Panc1 (cell line): ENCODE data around the gene MED12L. TPM values are rescaled to one million over a fixed set of nuclear protein-coding genes. Genes with fewer than 3 reads are reported as not detected.

Experiments used
- ATAC-seq: fragments of 200-7000 bp; cut with Tn5 transposase; 2 replicates; pipeline ENCODE4 v1.9.1; 2020; ENCODE audit warnings: mild to moderate bottlenecking, moderate library complexity
- BruUV-seq: library from RNA; stranded (reverse); fragments of 400-500 nt; replicated peaks from 2 replicates; lab custom pipeline; 2021; lab: Mats Ljungman, UMichigan
- CTCF ChIA-PET: fragments of 300-600 bp; sonication (Branson Sonifier 250); formaldehyde crosslinking; loops from one replicate; lab custom pipeline; 2022; ENCODE audit warnings: antibody characterized with exemption; lab: Charles Lee
- POLR2A ChIA-PET: fragments of 300-600 bp; sonication (Branson Sonifier 250); formaldehyde crosslinking; loops from one replicate; lab custom pipeline; 2022; ENCODE audit warnings: antibody characterized with exemption; lab: Charles Lee
- DNase-seq: peaks from one replicate; pipeline ENCODE4 v3.0.0-alpha.2; 2010; ENCODE audit warnings: low read depth, low spot score
- H3K27ac ChIP-seq: 2 replicates; pipeline ENCODE4 v1.5.1; 2011; ENCODE audit warnings: mild to moderate bottlenecking, low read length, inconsistent platforms
- H3K27me3 ChIP-seq: fragments of 200-500 bp; sonication (Bioruptor generic); 2 replicates; pipeline ENCODE4 v1.6.0; 2014; ENCODE audit warnings: low read length, inconsistent platforms; ENCODE audit not compliant: control insufficient read depth, insufficient read depth
- H3K36me3 ChIP-seq: fragments of 200-500 bp; sonication (Bioruptor generic); 2 replicates; pipeline ENCODE4 v1.5.1; 2014; ENCODE audit warnings: inconsistent platforms, mild to moderate bottlenecking, low read length, moderate library complexity; ENCODE audit not compliant: control insufficient read depth, insufficient read depth
- H3K4me1 ChIP-seq: 2 replicates; pipeline ENCODE4 v1.5.1; 2011; ENCODE audit warnings: inconsistent platforms, mild to moderate bottlenecking, low read length, moderate library complexity; ENCODE audit not compliant: control insufficient read depth, insufficient read depth
- H3K4me3 ChIP-seq, 2 experiments: 2 replicates each; pipeline ENCODE4 v1.5.1; 2011 to 2012; ENCODE audit warnings: low read depth in 2 of 2, low read length in 2 of 2, mild to moderate bottlenecking in 2 of 2, inconsistent platforms in 1 of 2, moderate library complexity in 1 of 2
- H3K9me3 ChIP-seq: fragments of 200-500 bp; sonication (Bioruptor generic); 2 replicates; pipeline ENCODE4 v1.5.1; 2014; ENCODE audit warnings: low read depth, mild to moderate bottlenecking, inconsistent platforms, low read length, moderate library complexity; ENCODE audit not compliant: control insufficient read depth, insufficient read depth
- CTCF ChIP-seq: fragments of 450-650 bp; IDR thresholded peaks from 2 replicates; pipeline ENCODE4 v1.5.1; 2017; ENCODE audit warnings: mild to moderate bottlenecking
- POLR2AphosphoS5 ChIP-seq: IDR thresholded peaks from 2 replicates; pipeline ENCODE4 v1.6.1; 2012; ENCODE audit warnings: mild to moderate bottlenecking, low read depth, low read length, moderate library complexity
- REST ChIP-seq, 2 experiments: IDR thresholded peaks; 2 replicates each; pipeline ENCODE4 v1.6.1; 2011 to 2012; ENCODE audit warnings: low read depth in 2 of 2, control low read depth in 1 of 2, low read length in 1 of 2, mild to moderate bottlenecking in 1 of 2, moderate library complexity in 1 of 2; ENCODE audit not compliant: insufficient read depth in 1 of 2
- SIN3A ChIP-seq: IDR thresholded peaks from 2 replicates; pipeline ENCODE4 v1.6.1; 2012; ENCODE audit warnings: low read depth, mild to moderate bottlenecking, low read length, moderate library complexity, borderline replicate concordance; ENCODE audit not compliant: insufficient read depth
- TCF7L2 ChIP-seq: IDR thresholded peaks from 2 replicates; pipeline ENCODE4 v1.6.1; 2011; ENCODE audit warnings: mild to moderate bottlenecking, low read depth, low read length, inconsistent platforms
- in situ Hi-C: cut with HindIII; loops from 2 replicates; pipeline ENCODE4 v1.10.0; 2016; ENCODE audit warnings: low sequenced_read_pairs, low pct_unique_long_range_greater_than_20kb
- intact Hi-C: fragments of 100-400 bp; cut with micrococcal nuclease; formaldehyde crosslinking; loops from one replicate; pipeline ENCODE4 v1.10.0; 2022; ENCODE audit not compliant: unreplicated experiment
- total RNA-seq: library from RNA; stranded (reverse); gene quantifications from one replicate; pipeline ENCODE4 v1.2.1, GENCODE V29; 2021; ENCODE audit not compliant: unreplicated experiment

The MED12L gene
- total RNA-seq, 1 experiment from 2014 or later = 2.8 TPM

- no TSS peak for BruUV-seq
- Histone ChIP-seq H3K36me3 (no peaks in the 10 kb centered on the region), H3K27me3 (no peaks in the 10 kb centered on the region), H3K4me3 (no peak overlapping the region), H3K9me3 (no peaks in the 10 kb centered on the region), H3K27ac (no peak overlapping the region), H3K4me1 (no peaks in the 10 kb centered on the region)
- ATAC-seq (no peak), DNase-seq (no peak)
- intact Hi-C loops = no loop called here
- ChIA-PET CTCF (no interaction called here), POLR2A (no interaction called here)
- TF ChIP-seq CTCF (no peak), TCF7L2 (no peak), POLR2AphosphoS5 (no peak), SIN3A (no peak)
- in situ Hi-C loops = no loop called here
Observed at GRCh38 chr3:151204530-151205402, 119.3 kb downstream of the MED12L start.

GRCh38 chr3:151205482-151205881 lies 120.0 kb downstream of the MED12L start:
- no TSS peak for BruUV-seq
- ATAC-seq = no peak
- Histone ChIP-seq H3K9me3 (no peaks in the 10 kb centered on the region), H3K4me1 (no peaks in the 10 kb centered on the region), H3K27me3 (no peaks in the 10 kb centered on the region), H3K4me3 (no peak overlapping the region), H3K36me3 (no peaks in the 10 kb centered on the region), H3K27ac (no peak overlapping the region)
- no peak for DNase-seq
- no peak for TF ChIP-seq REST (IDR thresholded peaks at IDR 0.05; ENCODE audit: insufficient read depth in 1 of 2, low read depth in 2 of 2, low read length in 1 of 2)
- in situ Hi-C loops = no loop called here
- POLR2A ChIA-PET = no interaction called here
- CTCF ChIA-PET = no interaction called here
- intact Hi-C loops = no loop called here

GRCh38 chr3:151206201-151206600 lies 120.7 kb downstream of the MED12L start:
- in situ Hi-C loops (no loop called here), intact Hi-C loops (no loop called here)
- Histone ChIP-seq H3K4me1 (no peaks in the 10 kb centered on the region), H3K36me3 (no peaks in the 10 kb centered on the region), H3K27me3 (no peaks in the 10 kb centered on the region), H3K9me3 (no peaks in the 10 kb centered on the region), H3K4me3 (no peak overlapping the region), H3K27ac (no peak overlapping the region)
- ChIA-PET POLR2A (interaction anchor here (0.6 kb wide), 1 partner anchor 1294 kb away, joined by 9 read pairs; no protein-coding TSS in a partner anchor), CTCF (no interaction called here)
- BruUV-seq = no TSS peak
- DNase-seq (no peak), ATAC-seq (no peak)
- TF ChIP-seq REST (IDR thresholded peaks at IDR 0.05; ENCODE audit: insufficient read depth in 1 of 2, low read depth in 2 of 2, low read length in 1 of 2) = no peak
- no peak for TF ChIP-seq SIN3A
- no peak for TF ChIP-seq TCF7L2
- no peak for TF ChIP-seq CTCF
- no peak for TF ChIP-seq POLR2AphosphoS5
